A204.1 (cell line): ENCODE results near the gene PRTFDC1.
"Not testable (repeated sequence)": the region's sequence is repeated elsewhere in the genome, so short reads cannot be mapped to it uniquely, and the experiment has no call there.

Experiments used
- FAIRE-seq: peaks from 2 replicates; lab custom pipeline; 2012; peaks lifted over from hg19 to GRCh38; lab: Jason Lieb, UNC

The PRTFDC1 gene

GRCh38 chr10:24965051-24965450, 12.6 kb upstream of the PRTFDC1 start:
- FAIRE-seq, result no peak

DNA sequence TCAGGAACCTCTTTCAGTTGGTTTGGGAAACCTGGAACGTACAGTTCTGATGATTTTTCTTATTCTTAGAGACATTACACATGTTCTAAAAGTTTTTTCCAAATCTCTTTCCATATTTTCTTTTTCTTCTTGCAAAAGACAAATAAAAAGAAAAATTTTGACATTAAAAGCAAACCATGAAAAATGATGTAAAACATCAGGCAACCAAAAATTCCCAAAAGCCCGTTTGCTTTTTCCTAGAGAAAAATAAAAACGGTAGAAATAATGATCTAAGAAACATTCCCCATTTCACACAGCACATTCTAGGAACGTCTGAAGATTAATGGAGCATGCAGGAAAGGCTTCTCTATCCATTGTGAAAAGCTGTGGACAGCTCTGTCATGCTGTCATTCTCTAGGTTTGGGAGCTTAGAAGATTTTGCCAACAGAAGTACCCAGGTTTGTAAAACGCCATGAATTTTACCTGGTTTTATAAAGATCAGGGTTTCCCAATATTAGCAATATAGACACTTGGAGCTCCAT, 11.2 kb upstream of the PRTFDC1 start:
- no peak for FAIRE-seq

GRCh38 chr10:24962995-24963394, 10.6 kb upstream of the PRTFDC1 start:
- FAIRE-seq, result no peak

DNA sequence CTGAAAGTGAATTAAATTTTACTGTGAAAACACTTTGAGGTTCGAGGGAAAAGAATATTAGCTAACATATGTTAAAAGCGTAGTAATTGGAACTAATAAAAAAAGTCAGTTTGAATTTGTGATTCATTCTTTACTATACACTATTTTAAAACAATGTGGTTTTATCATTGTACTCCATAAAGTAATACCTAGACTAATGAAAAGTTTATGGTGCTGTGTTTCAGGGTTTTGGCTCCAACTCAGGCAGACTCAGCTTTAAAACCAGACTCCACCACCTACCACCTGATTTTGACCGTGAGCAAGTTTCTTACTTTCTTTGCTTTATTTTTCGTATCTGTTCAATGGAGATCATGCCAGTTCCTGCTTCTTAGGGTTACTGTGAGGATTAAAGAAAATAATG, 9.2 kb upstream of the PRTFDC1 start:
- no peak for FAIRE-seq

GRCh38 chr10:24959382-24959730, 7.0 kb upstream of the PRTFDC1 start:
- no peak for FAIRE-seq

DNA sequence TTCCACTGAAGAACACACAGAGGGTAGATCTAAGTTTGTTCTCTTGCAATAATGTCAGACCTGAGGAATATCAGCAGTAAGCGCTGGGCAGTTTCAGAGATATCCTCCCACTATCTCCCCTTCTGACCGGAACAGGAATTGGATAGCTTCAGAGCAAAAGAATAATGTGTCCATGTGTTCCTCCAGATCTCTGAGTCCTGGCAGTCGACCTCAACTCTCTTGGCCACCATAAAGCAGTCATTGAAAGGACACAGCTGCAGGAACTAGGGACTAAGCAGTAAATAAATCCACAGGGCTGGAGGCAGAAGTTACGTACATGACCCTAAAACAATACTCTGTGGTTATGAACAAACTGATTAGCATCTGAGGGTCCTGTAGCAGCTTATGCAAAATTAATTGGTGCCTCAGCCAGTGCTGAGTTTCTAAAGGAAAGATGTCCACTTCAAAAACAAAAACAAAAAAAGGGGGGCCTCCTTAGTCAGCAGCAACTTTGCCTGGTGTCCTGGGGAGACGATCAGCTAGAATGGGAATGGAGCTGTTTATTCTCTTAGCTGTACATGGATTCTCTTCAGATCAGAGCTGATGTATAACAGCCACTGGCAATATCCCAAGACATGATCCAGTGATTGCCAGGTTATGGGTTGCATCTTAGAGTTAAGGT, 6.4 kb upstream of the PRTFDC1 start:
- peak; percentile 9 for FAIRE-seq

DNA sequence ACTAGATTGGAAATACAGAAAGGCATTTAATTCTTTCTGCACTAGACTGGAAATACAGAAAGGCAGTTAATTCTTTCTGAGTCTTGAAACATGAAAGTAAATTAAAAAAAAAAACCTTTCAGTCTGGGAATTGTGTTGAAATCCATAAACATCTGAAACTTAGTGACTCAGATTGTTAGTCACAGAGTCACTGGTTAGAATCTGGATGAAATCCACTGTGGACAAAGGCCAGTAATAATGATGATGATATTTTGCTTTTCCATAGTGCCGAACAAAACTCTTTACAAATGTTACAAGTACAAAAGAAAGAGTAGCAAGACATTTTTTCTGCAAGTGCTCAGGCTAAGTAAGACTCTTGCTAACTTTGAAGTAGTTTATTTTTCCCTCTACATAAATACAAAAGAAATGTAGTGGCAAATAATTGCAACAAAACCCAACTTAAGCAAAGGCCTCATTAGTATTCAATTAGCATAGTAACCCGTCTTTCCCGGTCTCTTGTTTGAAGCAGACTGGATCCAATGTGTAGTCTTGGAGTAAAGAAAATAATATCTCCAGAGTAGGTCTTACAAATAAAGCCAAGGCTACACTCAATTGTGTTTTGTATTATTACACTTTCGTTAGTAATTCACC, 5.8 kb upstream of the PRTFDC1 start:
- FAIRE-seq, result peak; percentile 96

GRCh38 chr10:24957624-24958051, 5.2 kb upstream of the PRTFDC1 start:
- FAIRE-seq, result not testable (repeated sequence)

DNA sequence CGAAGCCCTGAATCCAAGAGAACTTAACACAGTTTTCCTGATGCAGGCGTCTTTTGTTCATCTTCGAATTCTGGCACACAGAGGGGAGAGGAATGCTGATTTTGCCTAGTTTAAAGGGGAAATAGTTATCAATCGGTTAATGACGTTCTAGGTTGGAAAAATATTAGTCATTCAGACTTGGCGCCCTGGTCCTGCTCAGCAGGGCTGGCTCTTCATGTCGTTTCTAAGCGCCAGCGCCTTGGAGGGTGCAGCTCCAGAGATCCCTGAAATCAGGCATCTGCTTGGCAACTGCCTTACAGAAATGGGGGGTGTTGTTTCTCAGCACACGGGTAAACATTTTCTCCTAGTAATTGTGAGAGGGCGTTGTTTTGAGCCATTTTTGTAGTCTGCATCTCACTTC, 1.3 kb upstream of the PRTFDC1 start:
- no peak for FAIRE-seq

GRCh38 chr10:24952707-24953645, 570 bp upstream of the PRTFDC1 start:
- no peak for FAIRE-seq

DNA sequence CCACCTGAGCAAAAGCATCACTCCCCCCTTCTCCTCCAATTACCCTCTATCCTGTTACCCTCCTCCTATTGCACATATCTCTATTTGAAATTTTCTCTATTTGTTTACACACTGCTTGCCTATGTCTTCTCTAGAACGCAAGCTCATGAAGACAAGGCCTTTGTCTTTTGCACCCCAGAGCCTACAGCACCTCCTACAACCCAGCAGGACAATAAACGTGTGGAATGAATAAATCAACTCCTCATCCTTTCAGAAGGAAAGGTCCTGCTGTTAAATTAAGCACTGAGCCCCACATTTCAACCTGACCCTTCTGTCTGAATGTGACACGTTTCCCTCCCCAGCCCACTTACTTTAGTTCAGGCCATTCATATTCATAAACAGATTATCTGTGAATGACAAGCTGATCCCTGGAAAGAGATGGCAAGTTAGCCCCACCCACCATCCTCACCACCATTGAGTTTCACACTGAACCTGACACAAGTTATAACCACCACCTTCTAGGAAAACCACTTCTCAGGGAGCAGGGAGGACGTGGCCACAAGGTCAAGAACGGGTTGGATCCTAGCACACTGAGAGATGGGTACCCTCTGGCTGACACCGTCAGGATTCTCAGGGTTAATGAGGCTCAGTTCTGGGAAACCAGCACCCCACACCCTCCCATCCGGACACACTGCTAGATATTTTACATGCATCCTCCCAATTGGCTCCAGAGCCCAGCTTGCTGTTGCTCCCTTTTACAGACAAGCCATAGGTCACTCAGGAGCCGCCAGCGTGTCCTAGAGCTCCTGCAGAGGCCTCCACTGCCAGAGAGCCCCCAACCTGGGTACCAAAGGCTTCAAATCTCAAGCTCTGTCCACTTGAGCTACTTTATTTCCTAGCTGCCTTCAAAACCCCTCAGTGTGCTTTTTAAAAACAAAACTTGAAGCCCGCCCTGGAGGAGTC, 934 bp downstream of the PRTFDC1 start:
- no peak for FAIRE-seq

GRCh38 chr10:24950439-24950838, 2.0 kb downstream of the PRTFDC1 start:
- FAIRE-seq, result no peak

- FAIRE-seq, result no peak
Observed at GRCh38 chr10:24949616-24950015, 2.8 kb downstream of the PRTFDC1 start.

DNA sequence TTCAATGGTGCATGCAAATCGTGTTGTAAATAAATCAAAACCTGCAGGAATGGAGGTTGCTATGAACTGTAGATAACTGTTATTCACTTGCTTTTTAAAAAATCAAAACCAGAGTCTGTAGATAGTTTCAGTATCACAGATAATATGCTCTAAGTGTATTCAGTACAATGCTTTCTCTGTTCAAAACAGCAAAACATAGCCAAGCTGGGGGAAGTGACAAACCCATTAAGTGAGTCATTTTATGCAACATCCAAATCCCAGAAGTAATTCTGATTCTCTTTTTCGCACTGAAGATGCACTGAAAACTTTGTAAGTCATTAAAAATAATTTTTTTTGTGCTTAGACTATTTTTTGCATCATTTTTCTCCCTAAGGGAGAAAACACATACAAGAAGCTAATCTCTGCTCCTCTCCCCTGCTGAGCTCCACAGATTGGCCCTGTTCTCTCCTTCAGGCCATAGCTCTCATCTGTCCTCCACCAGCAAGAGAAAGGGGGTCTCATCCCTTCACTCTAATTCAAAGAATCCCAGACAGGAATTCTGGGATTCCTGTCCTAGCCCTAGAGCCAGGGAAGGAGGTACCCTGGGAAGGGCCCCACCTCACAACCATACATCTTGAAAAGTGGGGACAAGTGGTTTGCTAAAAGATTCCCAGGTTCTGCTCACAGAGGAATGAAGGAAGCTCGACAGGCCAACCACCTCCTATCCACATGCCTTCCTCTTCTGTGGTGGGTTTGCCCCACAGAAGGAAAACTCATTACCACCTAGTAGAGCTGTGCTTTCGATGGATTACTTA, 4.9 kb downstream of the PRTFDC1 start:
- FAIRE-seq, result peak; percentile 95

GRCh38 chr10:24944512-24945255, 7.7 kb downstream of the PRTFDC1 start:
- no peak for FAIRE-seq

DNA sequence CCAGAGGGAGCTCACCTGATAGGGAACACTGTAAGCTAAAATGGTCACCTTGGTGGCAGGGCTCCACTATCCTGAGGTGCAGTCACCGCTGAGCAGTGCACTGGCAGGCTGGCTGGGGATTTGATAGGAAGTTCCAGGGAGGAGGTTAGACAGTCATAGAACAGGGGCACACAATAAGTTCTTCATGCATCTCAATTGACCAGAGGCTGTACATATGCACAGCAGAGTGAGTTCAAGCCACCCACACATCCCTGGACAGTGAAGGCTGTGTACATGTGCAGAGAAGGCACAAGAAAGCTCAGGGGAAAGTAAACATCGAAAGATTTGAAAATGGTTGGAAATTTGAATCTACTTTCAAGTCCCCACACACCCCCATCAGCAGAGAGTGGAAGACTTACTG, 13.9 kb downstream of the PRTFDC1 start:
- no peak for FAIRE-seq

DNA sequence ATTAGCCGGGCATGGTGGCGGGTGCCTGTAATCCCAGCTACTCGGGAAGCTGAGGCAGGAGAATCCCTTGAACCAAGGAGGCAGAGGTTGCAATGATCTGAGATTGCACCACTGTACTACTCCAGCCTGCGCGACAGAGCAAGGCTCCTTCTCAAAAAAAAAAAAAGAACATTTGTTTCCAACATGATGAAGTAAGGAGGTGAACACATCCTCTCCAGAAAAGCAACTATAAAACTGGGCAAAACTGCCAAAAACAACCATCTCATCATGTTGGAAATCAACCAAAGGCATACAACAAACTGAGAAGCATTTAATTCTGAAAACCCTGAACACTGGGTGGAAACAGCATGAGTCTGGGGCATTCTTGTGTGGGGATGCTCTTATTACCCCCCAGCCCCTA, 14.3 kb downstream of the PRTFDC1 start:
- no peak for FAIRE-seq

DNA sequence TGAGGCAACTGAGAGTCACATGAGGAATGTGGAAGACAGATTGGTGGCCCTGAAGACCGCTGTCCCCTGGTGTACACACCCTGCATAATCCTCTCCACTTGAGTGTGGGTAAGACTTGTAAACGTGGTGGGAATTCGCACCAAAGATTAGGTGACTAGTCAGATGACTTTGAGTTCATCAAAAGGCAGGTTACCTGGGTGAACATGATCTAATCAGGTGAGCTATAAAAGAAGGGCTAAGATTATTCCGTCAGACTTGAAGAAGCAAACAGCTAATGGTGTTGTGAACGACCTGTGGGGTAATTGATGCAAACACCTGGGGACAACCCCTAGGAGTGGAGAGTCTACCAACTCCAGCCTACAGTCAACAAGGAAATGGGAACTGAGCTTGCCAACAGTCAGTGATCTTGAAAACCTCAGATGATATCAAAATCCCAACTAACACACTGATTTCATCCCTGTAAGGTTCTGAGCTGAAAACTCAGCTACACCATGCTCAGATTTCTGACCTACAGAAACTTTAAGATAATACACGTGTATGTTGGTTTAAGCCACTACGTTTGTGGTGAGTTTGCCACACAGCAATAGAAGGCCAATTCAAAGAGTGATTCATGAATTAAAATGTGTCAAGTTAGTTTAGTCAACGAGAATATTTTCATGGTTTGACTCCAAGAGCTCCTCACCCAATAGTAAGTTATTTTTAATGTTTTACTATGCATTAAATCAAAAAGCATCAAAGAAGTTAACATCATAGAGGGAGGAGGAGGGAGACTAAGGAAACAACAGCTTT, 16.7 kb downstream of the PRTFDC1 start:
- FAIRE-seq, result no peak

- FAIRE-seq, result peak; percentile 73
Observed at GRCh38 chr10:24931236-24931635, 21.2 kb downstream of the PRTFDC1 start.
